ENCODE results near the gene GFAP. TPM values are rescaled to one million over a fixed set of nuclear protein-coding genes. Genes with fewer than 3 reads are reported as not detected.
A peak's percentile ranks its signal among the peaks of the same experiment; 100 is the strongest.

GFAP gene
- polyA plus RNA-seq, 1 of the 3 experiments (the other 2 are of a cell fraction) = 0.48 TPM

DNA sequence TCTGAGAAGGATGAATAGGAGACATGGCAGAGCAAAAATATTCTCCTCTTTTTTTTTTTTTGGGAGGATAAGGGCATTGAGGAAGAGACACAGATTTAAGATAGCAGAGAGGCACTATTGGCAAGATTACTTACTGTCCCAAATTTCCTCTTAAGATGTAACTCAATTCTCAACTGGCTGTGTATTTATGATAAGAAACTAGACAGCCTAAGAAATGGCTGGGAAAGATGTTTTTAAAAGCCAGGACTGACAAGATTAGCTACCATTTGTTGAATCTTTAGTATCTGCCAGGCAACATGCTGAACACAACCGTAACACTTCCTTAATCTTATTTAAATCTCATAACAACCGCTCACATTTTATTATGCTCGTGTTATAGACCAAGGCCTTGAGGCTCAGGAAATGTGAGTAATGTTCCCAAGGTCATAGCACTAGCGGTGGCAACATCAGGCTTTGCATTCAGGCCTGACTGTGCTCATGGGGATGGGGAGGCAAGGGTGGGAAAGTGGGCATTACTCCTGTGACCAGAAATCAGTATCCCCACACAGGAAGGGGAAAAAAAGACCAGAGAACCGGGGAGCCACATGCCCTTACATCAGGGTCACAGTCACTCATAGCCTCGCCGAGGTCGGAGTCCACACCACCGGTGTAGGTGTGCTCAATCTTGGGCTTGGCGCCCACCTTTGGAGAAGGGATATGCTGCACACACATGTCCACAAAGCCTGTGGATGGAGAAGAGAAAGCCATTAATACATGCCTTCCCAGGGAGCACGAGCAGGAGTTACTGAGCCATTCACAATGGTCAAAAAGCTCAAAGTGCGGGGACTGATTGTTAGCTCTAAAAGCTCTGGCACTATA, 52.0 kb downstream of the GFAP start:
- H4K20me1 ChIP-seq (ENCODE audit: insufficient read depth) = no peaks in the 10 kb centered on the region
- no peak overlapping the region for H3K9ac ChIP-seq
- H3F3A ChIP-seq (replicated peaks; ENCODE audit: insufficient read depth) = peaks cover 21% of the 10 kb centered on the region
- 93% methylated on average over 12 of the region's 12 CpGs for WGBS (ENCODE audit: low lambda C conversion rate)
- H3K4me1 ChIP-seq (ENCODE audit: control insufficient read depth in 1 of 2, insufficient read depth in 2 of 2, low read depth in 1 of 2, low read length in 1 of 2) = no peaks in the 10 kb centered on the region
- ChIA-PET POLR2A (interaction anchor here (0.6 kb wide), 1 partner anchor 243 kb away, joined by 3 read pairs; no protein-coding TSS in a partner anchor), CTCF (interaction anchor here (0.5 to 11.1 kb wide), 5 partner anchors 13 to 272 kb away, joined by 3 to 420 read pairs (median 5); no protein-coding TSS in a partner anchor)
- no peak overlapping the region for H3K4me2 ChIP-seq
- H3K9me2 ChIP-seq = no peaks in the 10 kb centered on the region
- 0 out of 2 replicates have a peak, but pooled peaks cover 3% of the 10 kb centered on the region for H3K27me3 ChIP-seq (ENCODE audit: insufficient read depth)
- no peaks in the 10 kb centered on the region for H3K9me3 ChIP-seq
- H2AFZ ChIP-seq (ENCODE audit: low read depth) = no peak overlapping the region
- H3K36me3 ChIP-seq (replicated peaks in 1 of 2; ENCODE audit: control insufficient read depth in 1 of 2, insufficient read depth in 2 of 2, low read length in 1 of 2) = peaks cover 56 to 75% of the 10 kb centered on the region in 2 experiments
- no peak for TF ChIP-seq JUND (IDR thresholded peaks at IDR 0.05)
- no peak for TF ChIP-seq FOXM1 (IDR thresholded peaks at IDR 0.05; ENCODE audit: low read depth)
- TF ChIP-seq, protein P1, sequence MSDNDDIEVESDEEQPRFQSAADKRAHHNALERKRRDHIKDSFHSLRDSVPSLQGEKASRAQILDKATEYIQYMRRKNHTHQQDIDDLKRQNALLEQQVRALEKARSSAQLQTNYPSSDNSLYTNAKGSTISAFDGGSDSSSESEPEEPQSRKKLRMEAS (IDR thresholded peaks at IDR 0.05; ENCODE audit: low read depth) = no peak
- no peak for TF ChIP-seq PBX3 (IDR thresholded peaks at IDR 0.05)
- no peak for TF ChIP-seq RXRA (IDR thresholded peaks at IDR 0.05; ENCODE audit: borderline replicate concordance, low read depth)
- no peak overlapping the region for H3K27ac ChIP-seq (ENCODE audit: low read depth in 2 of 2, low read length in 1 of 2)
- DNase-seq = no peak
- no peaks in the 10 kb centered on the region for H3K79me2 ChIP-seq (ENCODE audit: insufficient read depth)
- H3K4me3 ChIP-seq (ENCODE audit: low read depth in 2 of 2, low read length in 1 of 2) = no peak overlapping the region

GRCh38 chr17:44862278-44862914, 52.9 kb downstream of the GFAP start:
- no peaks in the 10 kb centered on the region for H4K20me1 ChIP-seq (ENCODE audit: insufficient read depth)
- H3F3A ChIP-seq (replicated peaks; ENCODE audit: insufficient read depth) = peaks cover 17% of the 10 kb centered on the region
- 0 out of 2 replicates have a peak, but pooled peaks cover 3% of the 10 kb centered on the region for H3K27me3 ChIP-seq (ENCODE audit: insufficient read depth)
- DNase-seq = no peak
- H3K9me3 ChIP-seq = no peaks in the 10 kb centered on the region
- ChIA-PET POLR2A (interaction anchor here (0.6 kb wide), 1 partner anchor 35 kb away, joined by 3 read pairs; no protein-coding TSS in a partner anchor), CTCF (interaction anchor here (0.9 to 11.1 kb wide), 3 partner anchors 11 to 83 kb away, joined by 3 to 420 read pairs (median 117); no protein-coding TSS in a partner anchor)
- no peak overlapping the region for H2AFZ ChIP-seq (ENCODE audit: low read depth)
- H3K79me2 ChIP-seq (ENCODE audit: insufficient read depth) = no peaks in the 10 kb centered on the region
- no peak overlapping the region for H3K4me2 ChIP-seq
- peaks cover 52 to 81% of the 10 kb centered on the region in 2 experiments for H3K36me3 ChIP-seq (replicated peaks in 1 of 2; ENCODE audit: control insufficient read depth in 1 of 2, insufficient read depth in 2 of 2, low read length in 1 of 2)
- H3K4me3 ChIP-seq (ENCODE audit: low read depth in 2 of 2, low read length in 1 of 2) = no peak overlapping the region
- TF ChIP-seq ZBTB33 (IDR thresholded peaks at IDR 0.05; ENCODE audit: borderline replicate concordance, low read depth) (no peak), NFIC (IDR thresholded peaks at IDR 0.05; ENCODE audit: borderline replicate concordance) (0 out of 2 replicates have a peak, but pooled peaks have one; percentile 11)
- no peak overlapping the region for H3K9ac ChIP-seq
- no peaks in the 10 kb centered on the region for H3K9me2 ChIP-seq
- H3K4me1 ChIP-seq (ENCODE audit: control insufficient read depth in 1 of 2, insufficient read depth in 2 of 2, low read depth in 1 of 2, low read length in 1 of 2) = no peaks in the 10 kb centered on the region
- H3K27ac ChIP-seq (ENCODE audit: low read depth in 2 of 2, low read length in 1 of 2) = no peak overlapping the region
- WGBS (ENCODE audit: low lambda C conversion rate) = 95% methylated on average over 9 of the region's 9 CpGs

Data from SK-N-SH (cell line).